H1 (cell line): ENCODE results near the gene PDE4B. TPM values are rescaled to one million over a fixed set of nuclear protein-coding genes. Genes with fewer than 3 reads are reported as not detected.

ENCODE experiments used
- BCL11A ChIP-seq, 2 experiments: IDR thresholded peaks; one replicate each; pipeline ENCODE4 v1.6.1; 2011; ENCODE audit warnings: low read depth in 2 of 2, low read length in 2 of 2, mild to moderate bottlenecking in 2 of 2
- EGR1 ChIP-seq: IDR thresholded peaks from 2 replicates; pipeline ENCODE4 v1.6.1; 2011; ENCODE audit warnings: low read depth, low read length, borderline replicate concordance
- polyA plus RNA-seq, 7 experiments: library from polyadenylated mRNA; depleted of rRNA in 3 of 7; stranded (reverse) in 5 of 7; unstranded in 2 of 7; fragments of >200 nt in 5 of 7; fragments of 200-250 nt in 2 of 7; gene quantifications; 1 replicate in 5 of 7; 2 replicates in 1 of 7; 4 replicates in 1 of 7; pipeline versions ENCODE4 v1.2.1 to v1.2.3, GENCODE V29; 2011 to 2013; ENCODE audit warnings: missing spikeins in 2 of 7, mixed read lengths in 2 of 7
- total RNA-seq: library from RNA; stranded (reverse); fragmentation: NEBNext Ultra II Directional; extraction: Animal tissue kit (Norgen Biotek cat#: 25700); gene quantifications from 2 replicates; pipeline ENCODE4 v1.2.1, GENCODE V29; 2021

The PDE4B gene
- total and polyA plus RNA-seq, 2 of the 8 experiments (the other 6 are each of a cell fraction or from before 2014, with no cell fraction given): 5.0 to 15.1 TPM

- TF ChIP-seq EGR1 (no peak), BCL11A (IDR thresholded peaks at IDR 0.05; ENCODE audit: low read depth in 2 of 2, low read length in 2 of 2) (no peak)
- TF ChIP-seq, all 59 proteins: peak for 0
These were observed 73.7 kb downstream of the PDE4B start (continued) for GRCh38 chr1:65866439-65866838.
